ENCODE data around the gene ARID1B. TPM values are rescaled to one million over a fixed set of nuclear protein-coding genes. Genes with fewer than 3 reads are reported as not detected.

The ARID1B gene
- total and polyA plus RNA-seq, 10 of the 15 experiments (the other 5 are each of a cell fraction or from before 2014, with no cell fraction given), result 24.7 to 133 (median 54.6) TPM

- intact Hi-C loops (cut with micrococcal nuclease; ENCODE audit: unreplicated experiment) (loop anchor here (10.0 kb wide), 1 partner anchor 277 kb away; no protein-coding TSS in a partner anchor), in situ Hi-C loops (cut with MboI) (no loop called here)
- Histone ChIP-seq H3K36me3 (ENCODE audit: control insufficient read depth in 2 of 2, insufficient read depth in 2 of 2, low read length in 1 of 2) (no peaks in the 10 kb centered on the region; a peak in 1 of 4 replicates), H3K27ac (ENCODE audit: control insufficient read depth, insufficient read depth) (no peak overlapping the region), H3K4me3 (no peak overlapping the region), H3K4me2 (ENCODE audit: control insufficient read depth, insufficient read depth) (no peak overlapping the region), H3K9me3 (replicated peaks; ENCODE audit: control insufficient read depth, insufficient read depth, low read length) (no peaks in the 10 kb centered on the region; the same call in 1 of the 3 replicates), H3K79me2 (ENCODE audit: control insufficient read depth, insufficient read depth, low read length) (peaks cover 90% of the 10 kb centered on the region), H3K27me3 (replicated peaks in 1 of 2; ENCODE audit: control insufficient read depth in 2 of 2, insufficient read depth in 2 of 2, low read length in 1 of 2) (no peaks in the 10 kb centered on the region), H2AFZ (ENCODE audit: control insufficient read depth, low read depth, low read length) (no peak overlapping the region), H4K20me1 (ENCODE audit: control insufficient read depth, insufficient read depth) (no peaks in the 10 kb centered on the region), H3K4me1 (ENCODE audit: control insufficient read depth, insufficient read depth, low read length) (peaks cover 29% of the 10 kb centered on the region), H3K9ac (ENCODE audit: control insufficient read depth, insufficient read depth, low read length) (no peak overlapping the region)
- TF ChIP-seq EZH2 (IDR thresholded peaks at IDR 0.05; ENCODE audit: borderline replicate concordance, control insufficient read depth, low read depth, low read length) (no peak), CEBPZ (IDR thresholded peaks at IDR 0.05; ENCODE audit: low read depth, low read length) (no peak), SUZ12 (IDR thresholded peaks at IDR 0.05; ENCODE audit: unreplicated experiment) (no peak), SKIL (IDR thresholded peaks at IDR 0.05; ENCODE audit: low read depth, poor library complexity, severe bottlenecking) (no peak)
- ATAC-seq, result no peak
- ChIA-PET SMC1A (ENCODE audit: uncharacterized antibody, unreplicated experiment) (interaction anchor here (3.2 kb wide), 1 partner anchor 7 kb away, joined by 17 read pairs; no protein-coding TSS in a partner anchor), RAD21 (ENCODE audit: unreplicated experiment) (interaction anchor here (0.8 to 1.2 kb wide), 2 partner anchors 10 to 46 kb away, joined by 3 to 4 read pairs; no protein-coding TSS in a partner anchor), POLR2A (no interaction called here), CTCF (interaction anchor here (1.0 kb wide), 1 partner anchor 46 kb away, joined by 3 read pairs; no protein-coding TSS in a partner anchor)
- no peak for DNase-seq (ENCODE audit: low read depth, low spot score)
- 98% methylated on average over 3 of the region's 3 CpGs for WGBS (ENCODE audit: insufficient coverage, insufficient replicate concordance, low lambda C conversion rate, missing lambda C conversion rate)
- BruUV-seq (replicated peaks), result no TSS peak
- FAIRE-seq, result no peak
Measured at GRCh38 chr6:156972145-156972544, 195.0 kb downstream of the ARID1B start.

Data from GM12878 (cell line).